ENCODE results near the gene SMYD4.

- TF ChIP-seq EP300 (conservative IDR thresholded peaks at IDR 0.05; ENCODE audit: poor library complexity, severe bottlenecking) (no peak), CTCF (IDR thresholded peaks at IDR 0.05; ENCODE audit: poor library complexity, severe bottlenecking) (no peak), REST (IDR thresholded peaks at IDR 0.05; ENCODE audit: borderline replicate concordance) (no peak), TAF1 (IDR thresholded peaks at IDR 0.05; ENCODE audit: low read depth) (no peak), POLR2AphosphoS5 (IDR thresholded peaks at IDR 0.05) (no peak), SMC3 (conservative IDR thresholded peaks at IDR 0.05; ENCODE audit: poor library complexity) (no peak), EZH2 (IDR thresholded peaks at IDR 0.05; ENCODE audit: borderline replicate concordance, insufficient read depth, low read length, poor library complexity, severe bottlenecking) (no peak)
Measured at GRCh38 chr17:1873418-1873817, 43.7 kb upstream of the SMYD4 start.

Measured in neural cell (in vitro differentiated cells).